Frontal cortex (tissue), 4 donors: ENCODE data around the gene CSF2. TPM values are rescaled to one million over a fixed set of nuclear protein-coding genes. Genes with fewer than 3 reads are reported as not detected.

Experiments
- DNase-seq, 2 donors: peaks; one replicate each; pipeline ENCODE4 v3.0.0; 2012; ENCODE audit warnings: low spot score in 2 of 2
- FAIRE-seq: peaks from 2 replicates; lab custom pipeline; 2012; peaks lifted over from hg19 to GRCh38; lab: Jason Lieb, UNC
- total RNA-seq: library from RNA; depleted of rRNA; stranded (reverse); fragments of >200 nt; gene quantifications from one replicate; pipeline ENCODE4 v1.2.3, GENCODE V29; 2014
- donor health status: control.
- donor health status: control.
- donor health status: control.

Gene CSF2
- total RNA-seq, 1 donor from 2014 or later, result not detected

DNA sequence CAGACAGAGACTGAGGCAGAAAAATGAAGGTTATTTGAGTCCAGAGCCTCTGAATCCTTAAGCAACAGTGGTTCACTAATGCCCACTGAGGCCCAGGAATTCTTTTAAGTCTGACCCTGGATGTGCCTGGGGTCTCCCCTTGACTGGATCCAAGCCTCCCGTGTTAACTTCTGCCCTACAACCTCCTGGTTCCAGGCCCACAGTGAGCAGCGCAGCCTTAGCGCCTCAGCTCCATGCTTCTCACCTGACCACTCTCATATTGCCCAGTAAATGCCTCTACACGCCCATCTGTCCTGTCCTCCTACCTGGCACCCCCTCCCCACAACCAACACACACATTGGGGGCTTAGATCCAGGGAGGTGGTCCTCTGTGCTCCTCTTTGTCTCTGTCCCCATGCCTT lies 6.7 kb upstream of the CSF2 start:
- DNase-seq (no peak), FAIRE-seq (no peak)

DNA sequence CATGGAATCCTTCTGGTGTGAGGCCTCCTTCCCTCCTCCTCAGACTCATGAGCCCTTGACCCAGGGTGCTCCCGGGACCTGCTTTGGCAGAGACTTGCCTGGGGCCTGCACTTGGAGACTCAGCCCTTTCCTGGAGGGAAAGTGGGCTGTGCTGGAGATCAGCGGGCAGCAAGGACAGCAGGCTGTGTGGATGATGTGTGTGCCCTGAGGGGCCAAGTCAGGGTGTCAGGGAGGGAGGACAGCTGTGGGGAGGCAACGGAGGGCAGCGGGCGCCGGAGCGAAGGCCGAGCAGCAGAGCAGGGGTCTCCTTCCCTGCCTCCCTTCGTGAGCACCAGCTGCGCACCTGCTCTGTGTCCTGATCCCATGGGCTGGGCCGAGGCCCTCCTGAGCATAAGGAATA lies 6.1 kb upstream of the CSF2 start:
- FAIRE-seq (no peak), DNase-seq (no peak)

DNA sequence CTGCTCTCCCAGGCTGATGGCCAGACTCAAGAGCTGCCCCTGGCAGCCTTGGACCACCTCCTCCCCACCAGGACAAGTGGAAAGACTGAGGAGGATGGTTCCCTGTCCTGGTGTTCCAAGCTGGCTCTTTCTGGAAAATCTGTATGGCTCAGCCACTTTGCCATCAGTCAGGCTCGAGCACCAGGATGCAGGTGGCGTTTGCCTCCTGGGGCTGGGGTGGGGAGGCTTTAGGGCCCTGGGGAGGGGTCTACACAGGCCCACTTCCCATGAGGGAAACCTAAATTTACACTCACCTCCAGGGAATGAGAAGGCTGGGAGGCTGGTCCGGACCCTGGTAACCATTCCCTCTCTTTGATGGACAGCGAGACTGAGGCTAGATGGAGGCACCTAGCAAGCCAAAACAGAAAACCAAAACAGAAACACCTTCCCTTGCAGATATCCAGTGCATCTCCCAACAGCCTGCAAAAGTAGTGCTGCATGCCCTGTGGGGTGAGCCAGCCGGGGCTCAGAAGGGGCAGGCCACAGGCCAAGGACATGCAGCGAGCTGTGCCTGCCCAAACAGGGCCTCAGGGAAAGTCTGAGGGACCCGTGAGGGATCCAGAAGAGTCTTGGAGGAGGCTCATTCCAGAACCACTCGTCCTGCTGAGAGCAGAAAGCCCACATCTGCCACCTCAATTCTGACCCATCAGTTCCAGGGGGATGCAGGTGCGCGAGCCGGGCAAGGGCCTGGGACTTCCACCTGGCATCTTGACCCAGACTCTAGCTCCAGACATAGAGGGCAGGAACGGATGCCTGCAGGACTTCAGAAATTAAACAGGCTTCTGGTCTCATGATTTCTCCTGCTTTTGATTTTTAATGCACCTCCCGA lies 5.4 kb upstream of the CSF2 start:
- no peak for DNase-seq
- no peak for FAIRE-seq

DNA sequence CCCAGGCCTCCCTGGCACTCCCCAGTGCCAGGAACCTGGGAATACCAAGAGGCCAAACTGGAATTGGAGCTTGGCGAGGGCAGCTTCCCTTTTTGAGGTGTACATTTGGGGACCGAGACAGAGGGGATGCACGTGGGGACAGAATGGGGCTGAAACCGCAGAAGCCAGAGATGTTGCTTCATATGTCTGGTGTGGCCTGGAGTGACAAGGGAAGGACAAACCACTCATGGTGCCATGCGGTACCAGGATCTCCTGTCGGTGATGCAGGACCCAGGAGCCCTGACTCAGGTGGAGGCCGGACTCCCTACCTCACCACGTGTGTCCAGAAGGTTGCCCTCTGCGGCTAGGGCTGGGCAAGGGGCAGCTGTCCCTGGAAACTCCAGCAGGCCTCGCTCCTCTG lies 4.0 kb upstream of the CSF2 start:
- no peak for FAIRE-seq

DNA sequence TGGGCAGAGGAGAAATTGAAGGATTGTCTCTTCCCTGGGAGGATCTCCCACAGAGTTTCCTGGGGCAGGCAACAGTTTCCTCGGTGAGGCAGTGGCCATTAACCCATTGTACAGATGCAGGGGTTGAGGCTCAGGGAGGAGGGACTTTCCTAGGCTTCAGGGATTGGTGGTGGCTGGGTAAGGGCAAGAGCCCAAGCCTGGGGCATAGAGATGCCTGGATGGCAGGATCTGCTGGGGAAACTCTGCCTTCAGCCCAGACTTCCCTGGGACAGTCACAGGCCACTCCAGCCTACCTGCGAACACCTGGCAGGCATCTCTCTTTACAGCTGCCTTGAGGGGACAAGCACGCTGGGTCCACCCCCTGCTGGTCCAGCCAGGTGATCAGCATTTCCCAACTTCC lies 3.6 kb upstream of the CSF2 start:
- no peak for DNase-seq
- no peak for FAIRE-seq

More for the DNA sequence above, 4.0 kb upstream of the CSF2 start:
- no peak for DNase-seq

DNA sequence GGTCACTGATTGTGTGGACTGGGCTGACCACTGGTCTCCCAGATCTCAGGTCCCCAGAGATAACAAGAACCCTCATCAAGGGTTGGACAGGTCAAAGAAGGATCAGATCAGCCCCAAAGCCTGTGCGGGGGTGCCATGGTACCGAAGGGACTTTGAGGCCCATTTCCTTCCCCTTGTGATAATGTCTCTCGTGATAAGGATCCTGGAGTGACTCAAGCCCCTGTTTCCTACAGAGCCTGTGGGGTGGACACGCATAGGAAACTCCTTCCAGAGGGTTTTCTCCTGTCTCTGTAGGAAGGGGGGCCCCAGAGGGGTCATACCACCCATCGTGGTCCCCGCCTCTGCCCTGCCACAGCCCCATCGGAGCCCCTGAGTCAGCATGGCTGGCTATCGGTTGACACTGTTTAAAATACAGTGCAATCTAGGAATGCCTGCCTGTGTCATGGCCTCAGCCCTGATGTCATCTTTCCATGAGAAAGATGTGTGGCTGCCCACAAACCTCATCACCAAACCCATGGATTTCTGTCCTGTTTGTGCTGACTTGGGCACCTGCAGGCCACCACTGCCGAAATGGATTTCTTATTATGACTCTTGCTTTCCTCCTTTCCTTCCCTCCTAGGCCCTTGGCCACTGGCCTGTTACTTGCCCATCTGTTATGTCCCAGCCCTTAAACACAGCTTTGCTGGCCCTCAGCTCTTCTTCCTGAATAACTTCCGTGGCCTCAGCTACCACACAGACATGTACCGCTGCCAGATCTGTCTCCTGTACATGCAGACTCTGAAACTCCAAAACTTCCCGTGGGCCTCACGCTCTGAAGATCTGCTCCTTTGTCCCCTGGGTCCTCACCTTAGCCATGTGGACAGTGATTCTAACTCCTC lies 2.9 kb upstream of the CSF2 start:
- DNase-seq (no peak), FAIRE-seq (no peak)

DNA sequence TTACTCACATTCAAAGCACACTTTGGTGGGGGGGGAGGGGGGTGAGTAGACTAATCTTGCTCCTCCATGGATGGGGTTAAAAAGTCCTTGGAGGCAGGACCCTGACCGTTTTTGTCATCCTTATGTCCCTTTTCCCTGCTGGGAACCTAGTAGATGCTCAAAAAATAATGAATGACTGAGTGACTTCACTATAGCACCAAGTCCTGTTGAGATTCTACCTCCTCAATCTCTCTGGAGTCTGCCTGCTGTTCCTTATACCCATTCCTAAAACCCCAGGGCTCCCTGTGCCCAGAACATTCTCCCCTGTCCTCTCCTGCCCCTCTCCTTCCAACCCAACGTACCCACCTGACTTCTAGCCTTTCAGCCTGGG lies 2.3 kb upstream of the CSF2 start:
- no peak for FAIRE-seq
- DNase-seq, result no peak

DNA sequence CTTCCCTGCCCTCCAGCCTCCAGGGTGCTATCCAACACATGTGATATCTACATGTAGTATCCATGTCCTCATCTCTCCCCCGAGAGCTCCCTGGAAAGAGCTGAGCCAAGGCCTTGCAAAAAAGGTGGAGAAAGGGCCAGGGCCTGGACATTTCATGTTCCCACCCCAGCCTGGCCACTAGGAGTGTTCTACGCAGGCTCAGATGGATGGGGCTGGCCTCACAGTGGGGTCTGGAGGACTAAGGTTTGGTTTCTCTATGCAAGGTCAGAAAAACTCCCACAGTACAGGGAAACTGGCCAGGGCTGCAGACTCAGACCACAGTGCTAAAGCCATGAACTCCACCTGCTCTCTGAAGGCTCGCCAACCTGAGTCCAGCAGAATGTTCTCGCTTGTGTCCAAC lies 1.5 kb upstream of the CSF2 start:
- DNase-seq (no peak), FAIRE-seq (no peak)

DNA sequence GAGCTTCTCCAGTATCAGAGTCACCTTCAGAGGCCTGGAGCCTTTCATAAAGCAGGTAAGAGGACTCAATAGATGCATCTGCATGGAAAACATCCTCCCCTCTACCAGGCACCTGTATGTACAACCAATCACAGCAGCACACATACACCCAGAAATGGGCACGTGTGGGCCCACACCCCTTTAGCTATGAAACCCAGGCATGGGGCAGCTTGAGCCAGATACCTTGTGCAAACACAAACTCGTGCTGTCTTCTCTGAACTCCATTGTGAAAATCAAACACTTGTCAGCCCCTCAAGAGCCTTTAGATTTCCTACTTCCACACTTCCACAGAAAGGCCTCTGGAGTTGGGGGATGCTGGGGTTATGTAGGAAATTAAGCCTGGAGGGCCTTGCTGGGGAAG lies 1.1 kb upstream of the CSF2 start:
- DNase-seq (no peak), FAIRE-seq (no peak)

DNA sequence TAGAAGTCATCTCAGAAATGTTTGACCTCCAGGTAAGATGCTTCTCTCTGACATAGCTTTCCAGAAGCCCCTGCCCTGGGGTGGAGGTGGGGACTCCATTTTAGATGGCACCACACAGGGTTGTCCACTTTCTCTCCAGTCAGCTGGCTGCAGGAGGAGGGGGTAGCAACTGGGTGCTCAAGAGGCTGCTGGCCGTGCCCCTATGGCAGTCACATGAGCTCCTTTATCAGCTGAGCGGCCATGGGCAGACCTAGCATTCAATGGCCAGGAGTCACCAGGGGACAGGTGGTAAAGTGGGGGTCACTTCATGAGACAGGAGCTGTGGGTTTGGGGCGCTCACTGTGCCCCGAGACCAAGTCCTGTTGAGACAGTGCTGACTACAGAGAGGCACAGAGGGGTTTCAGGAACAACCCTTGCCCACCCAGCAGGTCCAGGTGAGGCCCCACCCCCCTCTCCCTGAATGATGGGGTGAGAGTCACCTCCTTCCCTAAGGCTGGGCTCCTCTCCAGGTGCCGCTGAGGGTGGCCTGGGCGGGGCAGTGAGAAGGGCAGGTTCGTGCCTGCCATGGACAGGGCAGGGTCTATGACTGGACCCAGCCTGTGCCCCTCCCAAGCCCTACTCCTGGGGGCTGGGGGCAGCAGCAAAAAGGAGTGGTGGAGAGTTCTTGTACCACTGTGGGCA lies 642 bp downstream of the CSF2 start:
- DNase-seq, result no peak
- FAIRE-seq, result no peak

DNA sequence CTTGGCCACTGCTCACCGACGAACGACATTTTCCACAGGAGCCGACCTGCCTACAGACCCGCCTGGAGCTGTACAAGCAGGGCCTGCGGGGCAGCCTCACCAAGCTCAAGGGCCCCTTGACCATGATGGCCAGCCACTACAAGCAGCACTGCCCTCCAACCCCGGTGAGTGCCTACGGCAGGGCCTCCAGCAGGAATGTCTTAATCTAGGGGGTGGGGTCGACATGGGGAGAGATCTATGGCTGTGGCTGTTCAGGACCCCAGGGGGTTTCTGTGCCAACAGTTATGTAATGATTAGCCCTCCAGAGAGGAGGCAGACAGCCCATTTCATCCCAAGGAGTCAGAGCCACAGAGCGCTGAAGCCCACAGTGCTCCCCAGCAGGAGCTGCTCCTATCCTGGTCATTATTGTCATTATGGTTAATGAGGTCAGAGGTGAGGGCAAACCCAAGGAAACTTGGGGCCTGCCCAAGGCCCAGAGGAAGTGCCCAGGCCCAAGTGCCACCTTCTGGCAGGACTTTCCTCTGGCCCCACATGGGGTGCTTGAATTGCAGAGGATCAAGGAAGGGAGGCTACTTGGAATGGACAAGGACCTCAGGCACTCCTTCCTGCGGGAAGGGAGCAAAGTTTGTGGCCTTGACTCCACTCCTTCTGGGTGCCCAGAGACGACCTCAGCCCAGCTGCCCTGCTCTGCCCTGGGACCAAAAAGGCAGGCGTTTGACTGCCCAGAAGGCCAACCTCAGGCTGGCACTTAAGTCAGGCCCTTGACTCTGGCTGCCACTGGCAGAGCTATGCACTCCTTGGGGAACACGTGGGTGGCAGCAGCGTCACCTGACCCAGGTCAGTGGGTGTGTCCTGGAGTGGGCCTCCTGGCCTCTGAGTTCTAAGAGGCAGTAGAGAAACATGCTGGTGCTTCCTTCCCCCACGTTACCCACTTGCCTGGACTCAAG lies 1.5 kb downstream of the CSF2 start:
- FAIRE-seq (no peak), DNase-seq (no peak)

DNA sequence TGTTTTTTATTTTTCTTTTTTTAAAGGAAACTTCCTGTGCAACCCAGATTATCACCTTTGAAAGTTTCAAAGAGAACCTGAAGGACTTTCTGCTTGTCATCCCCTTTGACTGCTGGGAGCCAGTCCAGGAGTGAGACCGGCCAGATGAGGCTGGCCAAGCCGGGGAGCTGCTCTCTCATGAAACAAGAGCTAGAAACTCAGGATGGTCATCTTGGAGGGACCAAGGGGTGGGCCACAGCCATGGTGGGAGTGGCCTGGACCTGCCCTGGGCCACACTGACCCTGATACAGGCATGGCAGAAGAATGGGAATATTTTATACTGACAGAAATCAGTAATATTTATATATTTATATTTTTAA lies 2.1 kb downstream of the CSF2 start:
- no peak for DNase-seq
- no peak for FAIRE-seq

DNA sequence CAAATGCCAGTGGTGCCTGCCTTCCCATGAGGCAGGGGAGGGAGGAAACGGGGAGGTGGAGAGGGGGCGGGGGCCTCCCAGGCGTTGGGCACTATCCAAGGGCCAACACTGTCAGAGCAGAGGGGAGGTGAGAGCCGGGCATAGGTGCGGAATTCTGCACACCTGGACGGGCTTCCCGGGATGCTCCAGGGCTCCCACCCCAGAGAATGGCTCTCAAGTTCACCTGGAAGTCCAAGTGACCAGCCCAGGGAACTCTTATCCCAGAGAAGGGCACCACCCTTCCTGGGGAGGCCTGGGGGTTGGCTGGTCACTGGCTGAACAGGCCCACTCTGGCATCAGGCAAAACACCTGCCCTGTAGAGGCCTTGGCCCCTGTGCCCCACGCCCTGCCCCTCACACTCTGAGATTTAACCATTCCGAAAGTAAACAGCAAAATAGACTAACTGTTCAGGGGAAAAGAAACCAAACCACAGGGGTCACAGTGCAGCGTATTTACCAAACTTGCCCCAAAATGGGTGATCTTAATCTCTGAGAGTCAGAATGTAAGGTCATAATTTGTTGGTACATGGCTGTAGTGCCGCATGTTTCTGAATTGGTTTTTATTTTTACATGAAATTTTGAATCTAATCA lies 2.7 kb downstream of the CSF2 start:
- DNase-seq, result no peak
- FAIRE-seq, result no peak

DNA sequence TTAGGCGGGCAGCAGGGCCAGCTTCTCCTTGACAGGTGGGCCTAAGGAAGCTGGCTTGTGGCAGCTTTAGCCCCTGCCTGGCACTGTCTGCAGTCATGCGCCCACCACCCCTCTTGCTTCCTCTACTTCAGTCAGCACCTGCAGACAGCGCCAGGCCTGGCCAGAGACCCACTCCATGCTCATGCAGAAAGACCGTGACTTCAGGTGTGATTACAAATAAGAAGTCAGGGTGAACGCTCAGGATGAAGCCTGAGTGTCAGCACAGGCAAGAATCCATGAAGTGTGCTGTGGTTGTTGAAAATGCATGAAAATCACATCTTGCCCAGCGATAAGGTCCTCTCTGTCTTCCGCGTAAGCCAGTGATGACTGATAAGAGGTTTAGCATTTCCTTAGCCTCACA lies 3.4 kb downstream of the CSF2 start:
- DNase-seq (no peak), FAIRE-seq (no peak)

DNA sequence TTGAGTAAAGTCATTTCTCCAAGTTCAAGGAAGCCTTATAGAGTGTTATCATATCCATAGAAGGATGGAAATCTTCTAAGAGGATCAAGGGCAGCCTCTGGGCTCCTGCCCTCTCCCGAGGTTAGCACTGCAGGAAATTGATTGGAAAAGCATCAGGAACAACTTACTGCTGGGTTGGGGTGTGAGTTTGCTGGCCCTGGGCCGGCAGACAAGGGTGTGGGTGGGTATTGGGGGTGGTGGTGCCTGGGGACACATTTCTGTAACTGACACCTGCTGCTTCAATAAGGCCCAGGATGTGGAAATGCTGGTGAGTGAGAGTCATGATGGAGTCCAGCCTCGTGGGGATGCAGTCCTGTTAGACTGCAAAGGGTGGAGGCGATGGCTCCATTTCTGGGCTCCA lies 5.5 kb downstream of the CSF2 start:
- FAIRE-seq (no peak), DNase-seq (no peak)

DNA sequence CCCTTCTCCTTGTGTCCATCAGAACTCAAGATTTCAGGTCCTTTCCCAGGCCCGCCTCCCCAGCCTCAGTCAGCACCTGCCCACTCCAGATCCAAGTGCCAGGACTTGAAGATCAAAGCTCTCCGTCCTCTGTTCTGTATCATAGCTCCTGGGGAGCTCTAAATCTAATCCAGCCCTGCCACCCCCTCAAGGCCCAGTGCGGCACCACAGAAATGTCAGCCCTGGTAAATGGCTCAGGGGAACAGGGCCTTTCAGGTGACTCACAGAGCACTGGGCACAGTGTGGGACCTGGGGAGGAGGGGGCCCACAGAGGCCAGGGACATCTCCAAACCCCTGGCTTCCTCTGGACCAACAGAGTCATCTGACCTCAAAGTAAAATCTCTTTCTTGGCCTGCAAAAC lies 6.0 kb downstream of the CSF2 start:
- FAIRE-seq (no peak), DNase-seq (no peak)

DNA sequence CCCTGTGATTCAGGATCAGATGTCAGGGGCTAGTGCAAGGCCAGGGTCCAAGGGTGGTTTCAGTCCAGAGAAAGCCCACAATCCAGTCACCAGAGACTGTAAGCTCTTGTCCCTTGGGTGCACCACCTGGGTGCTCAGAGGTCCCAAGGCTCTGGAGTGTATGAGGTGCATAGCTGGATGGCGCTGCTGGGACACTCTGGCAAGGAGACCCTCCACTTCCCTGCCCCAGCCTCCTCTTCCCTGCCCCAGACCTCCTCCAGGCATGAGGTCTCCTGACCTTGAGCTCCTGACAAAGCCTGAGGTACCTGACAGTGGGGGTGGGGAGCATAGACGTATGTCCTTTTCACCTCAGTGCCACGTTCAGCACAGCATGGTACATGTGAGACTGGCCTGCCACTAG lies 7.0 kb downstream of the CSF2 start:
- no peak for DNase-seq
- no peak for FAIRE-seq

DNA sequence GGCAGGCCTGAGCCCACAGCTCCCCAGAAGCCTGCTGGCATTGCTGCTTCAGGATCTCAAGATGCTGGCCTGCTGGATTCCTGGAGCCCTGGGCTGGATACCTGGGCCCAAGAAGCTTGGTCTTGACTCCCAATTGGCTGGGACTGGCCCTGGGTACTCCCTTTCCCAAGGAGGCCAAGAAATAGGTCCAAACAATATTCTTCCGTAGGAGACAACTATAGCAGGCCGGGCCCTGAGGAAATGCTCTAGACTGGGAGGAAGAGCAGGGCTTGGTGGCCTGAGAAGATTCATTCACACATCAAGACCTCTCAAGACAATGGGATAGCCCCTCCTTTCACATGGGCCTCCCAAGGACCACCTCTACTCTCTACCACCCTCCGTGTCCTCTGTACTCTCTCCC lies 7.9 kb downstream of the CSF2 start:
- FAIRE-seq, result no peak
- DNase-seq, result no peak

DNA sequence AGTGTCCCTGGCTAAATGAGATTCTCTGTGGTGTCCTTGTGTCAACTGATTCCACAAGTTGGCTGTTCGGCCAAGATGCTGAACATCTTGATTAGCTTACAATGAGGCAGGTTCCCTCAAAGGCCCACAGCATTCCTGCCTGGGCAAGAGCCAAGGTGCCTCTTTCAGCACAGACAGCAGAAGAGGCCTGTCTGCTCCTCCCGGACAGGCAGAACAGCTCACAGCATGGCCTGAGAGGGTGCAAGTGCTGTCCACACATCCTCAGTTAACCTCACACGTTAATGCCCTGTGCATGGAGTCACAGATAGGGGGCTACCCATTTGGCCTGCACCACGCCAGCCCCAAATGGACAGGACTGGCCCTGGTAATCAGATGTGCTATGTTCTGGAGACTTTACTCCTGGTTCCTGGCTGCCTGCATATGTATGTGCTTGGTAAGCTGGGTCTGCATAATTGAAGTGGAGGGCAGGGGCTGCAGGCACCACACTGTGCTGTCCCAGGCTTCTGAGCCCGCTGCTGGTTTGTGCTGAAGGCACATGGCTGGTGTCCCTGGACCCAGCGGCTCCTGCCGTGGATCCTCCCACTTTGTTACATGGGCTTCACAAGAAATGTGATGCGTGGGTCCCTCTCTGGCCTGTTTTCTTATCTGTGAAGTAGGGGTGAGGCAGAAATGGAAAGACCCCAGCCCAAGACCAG lies 8.9 kb downstream of the CSF2 start:
- no peak for FAIRE-seq
- no peak for DNase-seq
